Astrocyte of the spinal cord (primary cell): ENCODE measurements around the gene ALG8.

Source experiments
- DNase-seq: peaks from one replicate; pipeline ENCODE4 v3.0.0; 2011; ENCODE audit warnings: low read depth, low spot score
- H3K4me3 ChIP-seq: 2 replicates; pipeline ENCODE4 v1.5.1; 2011; ENCODE audit warnings: low read depth, mild to moderate bottlenecking, low read length, moderate library complexity
- in situ Hi-C: cut with HindIII; loops from 2 replicates; pipeline ENCODE4 v1.10.0; 2017; ENCODE audit warnings: low sequenced_read_pairs
- TF ChIP-seq, protein P1 (sequence below): IDR thresholded peaks from 2 replicates; pipeline ENCODE4 v1.5.1; 2012; ENCODE audit warnings: low read depth, mild to moderate bottlenecking, low read length, inconsistent platforms

The ALG8 gene

GRCh38 chr11:78160557-78160956, 21.1 kb upstream of the ALG8 start:
- no peak for DNase-seq
- no peak overlapping the region for H3K4me3 ChIP-seq
- TF ChIP-seq, protein P1, sequence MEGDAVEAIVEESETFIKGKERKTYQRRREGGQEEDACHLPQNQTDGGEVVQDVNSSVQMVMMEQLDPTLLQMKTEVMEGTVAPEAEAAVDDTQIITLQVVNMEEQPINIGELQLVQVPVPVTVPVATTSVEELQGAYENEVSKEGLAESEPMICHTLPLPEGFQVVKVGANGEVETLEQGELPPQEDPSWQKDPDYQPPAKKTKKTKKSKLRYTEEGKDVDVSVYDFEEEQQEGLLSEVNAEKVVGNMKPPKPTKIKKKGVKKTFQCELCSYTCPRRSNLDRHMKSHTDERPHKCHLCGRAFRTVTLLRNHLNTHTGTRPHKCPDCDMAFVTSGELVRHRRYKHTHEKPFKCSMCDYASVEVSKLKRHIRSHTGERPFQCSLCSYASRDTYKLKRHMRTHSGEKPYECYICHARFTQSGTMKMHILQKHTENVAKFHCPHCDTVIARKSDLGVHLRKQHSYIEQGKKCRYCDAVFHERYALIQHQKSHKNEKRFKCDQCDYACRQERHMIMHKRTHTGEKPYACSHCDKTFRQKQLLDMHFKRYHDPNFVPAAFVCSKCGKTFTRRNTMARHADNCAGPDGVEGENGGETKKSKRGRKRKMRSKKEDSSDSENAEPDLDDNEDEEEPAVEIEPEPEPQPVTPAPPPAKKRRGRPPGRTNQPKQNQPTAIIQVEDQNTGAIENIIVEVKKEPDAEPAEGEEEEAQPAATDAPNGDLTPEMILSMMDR = no peak
- in situ Hi-C loops = no loop called here

DNA sequence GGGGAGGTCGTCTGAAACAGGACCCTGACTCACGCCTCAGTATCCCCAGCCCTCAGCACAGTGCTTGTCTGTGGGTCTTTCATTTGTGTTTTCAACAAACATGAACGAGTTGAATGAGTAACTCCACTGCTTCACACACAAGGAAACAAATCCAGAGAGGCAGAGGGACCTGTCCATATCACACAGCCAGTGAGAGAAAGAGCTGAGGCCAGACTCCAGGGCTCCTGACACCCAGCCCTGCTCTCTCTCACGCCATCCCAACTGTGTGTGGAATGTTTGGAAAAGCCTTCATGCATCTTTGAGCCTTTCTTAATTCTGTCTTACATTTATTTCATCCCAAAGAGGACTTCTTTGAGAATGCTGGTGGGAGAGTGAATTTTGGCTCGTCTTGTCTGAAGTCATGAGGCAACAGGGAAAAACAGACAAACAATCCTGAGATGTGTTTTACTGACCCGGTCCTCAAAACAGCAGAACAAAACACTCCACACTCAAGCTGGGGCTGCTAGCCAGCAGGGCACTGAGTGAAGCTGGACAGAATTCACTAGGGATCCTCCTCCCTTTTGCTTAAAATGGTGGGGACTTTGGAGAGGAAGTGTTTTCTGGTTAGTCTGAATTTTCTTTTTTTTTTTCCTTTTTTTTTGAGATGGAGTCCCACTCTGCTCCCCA, 19.7 kb upstream of the ALG8 start:
- in situ Hi-C loops = no loop called here
- DNase-seq = no peak
- no peak overlapping the region for H3K4me3 ChIP-seq
- TF ChIP-seq, protein P1 = no peak

DNA sequence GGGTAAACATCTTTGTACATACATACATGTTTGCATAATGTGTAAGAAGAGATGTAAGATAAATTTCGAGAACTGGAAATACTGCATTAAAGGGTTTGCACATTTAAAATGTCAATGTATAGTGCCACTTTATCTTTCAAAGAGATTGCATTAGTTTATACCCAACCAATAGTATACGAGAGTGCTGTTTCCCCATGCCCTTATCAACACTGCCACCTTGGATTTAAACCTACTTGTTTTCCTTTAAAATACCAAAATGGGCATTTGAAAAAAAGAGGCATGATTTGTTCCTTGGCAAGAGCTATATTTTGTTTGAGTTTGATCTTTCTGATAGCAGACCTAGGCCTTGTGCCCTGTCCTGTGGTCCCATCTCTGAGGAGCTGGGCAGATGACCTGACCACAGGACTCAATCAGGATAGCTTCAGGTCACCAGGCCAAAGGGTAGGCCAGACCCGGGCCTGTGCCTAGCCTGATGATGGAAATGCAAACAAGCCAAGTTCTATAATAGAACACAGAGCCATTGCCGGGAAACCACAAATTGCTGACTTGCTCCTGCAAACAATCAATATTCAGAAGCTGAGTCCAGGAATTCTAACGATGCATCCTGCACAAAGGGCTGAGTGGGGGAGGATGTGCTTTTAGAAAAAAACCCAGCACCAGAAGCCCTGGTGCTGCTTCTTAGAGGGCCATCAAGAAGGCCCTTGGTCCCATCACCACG, 16.9 kb upstream of the ALG8 start:
- no peak for DNase-seq
- TF ChIP-seq, protein P1 = no peak
- no peak overlapping the region for H3K4me3 ChIP-seq
- in situ Hi-C loops = no loop called here

GRCh38 chr11:78151804-78152203, 12.4 kb upstream of the ALG8 start:
- no peak overlapping the region for H3K4me3 ChIP-seq
- TF ChIP-seq, protein P1 = no peak
- DNase-seq = no peak
- in situ Hi-C loops = no loop called here

- no peak for DNase-seq
- H3K4me3 ChIP-seq = no peak overlapping the region
- in situ Hi-C loops = no loop called here
- TF ChIP-seq, protein P1 = no peak
These were observed 11.3 kb upstream of the ALG8 start for GRCh38 chr11:78150754-78151153.

DNA sequence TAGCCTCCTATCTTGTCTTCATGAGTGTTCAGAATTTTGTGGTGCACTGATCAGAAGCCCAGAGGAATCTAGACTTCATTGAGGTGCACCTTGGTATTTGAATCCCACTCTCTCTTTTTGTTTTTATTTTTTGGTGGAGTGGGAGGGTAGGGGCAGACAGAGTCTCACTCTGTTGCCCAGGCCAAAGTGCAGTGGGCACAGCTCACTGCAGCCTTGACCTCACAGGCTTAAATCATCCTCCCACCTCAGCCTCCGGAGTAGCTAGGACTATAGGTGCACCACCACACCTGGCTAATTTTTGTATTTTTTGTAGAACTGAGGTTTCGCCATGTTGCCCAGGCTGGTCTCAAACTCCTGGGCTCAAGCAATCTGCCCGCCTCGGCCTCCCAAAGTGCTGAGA, 10.9 kb upstream of the ALG8 start:
- in situ Hi-C loops = no loop called here
- TF ChIP-seq, protein P1 = no peak
- H3K4me3 ChIP-seq = no peak overlapping the region
- DNase-seq = no peak
